Measurements from ENCODE around the gene KCNJ15.

The KCNJ15 gene

GRCh38 chr21:38300141-38300578, 43.4 kb downstream of the KCNJ15 start:
- DNase-seq = no peak

DNA sequence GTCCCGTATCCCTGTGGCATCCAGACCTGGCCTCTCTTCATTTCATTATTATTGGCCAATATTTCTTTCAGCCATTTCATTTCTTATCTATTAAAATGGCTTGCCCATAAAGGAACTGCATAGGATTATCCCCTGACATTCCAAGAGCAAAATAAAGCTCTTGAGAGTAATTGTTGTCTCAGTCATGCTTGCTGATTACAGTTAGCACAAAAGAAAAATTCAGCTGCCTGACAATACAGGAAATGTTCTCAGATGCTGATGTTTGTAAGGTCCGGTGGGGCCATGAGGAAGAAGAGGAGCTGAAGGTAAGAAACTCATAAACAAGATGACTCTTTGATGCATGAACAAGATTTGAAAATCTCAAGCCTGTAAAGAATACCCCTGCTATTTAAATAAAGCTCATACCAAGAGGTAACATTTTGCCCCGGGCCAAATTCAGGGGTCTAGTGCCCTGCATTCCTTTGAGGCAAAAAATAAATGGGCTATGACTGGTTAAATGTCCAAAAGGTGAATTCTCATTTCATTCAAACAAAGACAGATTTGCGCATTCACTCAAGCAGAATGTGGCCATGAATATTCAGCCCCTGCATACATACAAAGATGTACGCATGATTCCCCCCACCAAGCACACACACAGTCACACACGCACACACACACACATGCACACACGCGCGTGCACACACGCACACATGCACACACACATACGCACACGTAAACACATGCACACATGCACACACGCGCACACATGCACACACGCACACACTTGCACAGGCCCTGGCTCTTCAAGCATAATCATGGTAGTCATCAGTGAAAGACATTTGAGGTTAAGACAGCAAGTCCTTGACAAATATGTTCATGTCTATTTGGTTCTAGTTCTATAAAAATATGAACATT, 44.8 kb downstream of the KCNJ15 start:
- DNase-seq = no peak

DNA sequence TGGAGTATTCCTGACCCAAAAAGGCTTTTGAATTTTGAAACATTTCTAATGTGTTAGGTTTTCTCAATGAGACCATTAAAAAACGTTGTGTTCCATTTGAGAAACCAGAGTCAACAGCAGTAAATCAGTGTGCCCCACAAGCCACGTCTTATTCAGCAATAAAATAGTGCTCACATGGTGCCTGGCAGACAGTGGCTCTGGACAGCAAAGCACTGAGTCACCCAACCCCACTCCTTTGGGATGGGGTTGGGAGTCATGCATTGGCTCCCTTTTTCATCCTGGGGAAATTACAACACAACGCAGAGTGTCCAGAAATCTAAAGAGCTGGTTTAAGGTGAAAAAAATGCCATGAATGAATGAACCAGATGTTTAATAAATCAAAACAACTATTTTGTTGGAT, 46.5 kb downstream of the KCNJ15 start:
- DNase-seq = no peak

DNA sequence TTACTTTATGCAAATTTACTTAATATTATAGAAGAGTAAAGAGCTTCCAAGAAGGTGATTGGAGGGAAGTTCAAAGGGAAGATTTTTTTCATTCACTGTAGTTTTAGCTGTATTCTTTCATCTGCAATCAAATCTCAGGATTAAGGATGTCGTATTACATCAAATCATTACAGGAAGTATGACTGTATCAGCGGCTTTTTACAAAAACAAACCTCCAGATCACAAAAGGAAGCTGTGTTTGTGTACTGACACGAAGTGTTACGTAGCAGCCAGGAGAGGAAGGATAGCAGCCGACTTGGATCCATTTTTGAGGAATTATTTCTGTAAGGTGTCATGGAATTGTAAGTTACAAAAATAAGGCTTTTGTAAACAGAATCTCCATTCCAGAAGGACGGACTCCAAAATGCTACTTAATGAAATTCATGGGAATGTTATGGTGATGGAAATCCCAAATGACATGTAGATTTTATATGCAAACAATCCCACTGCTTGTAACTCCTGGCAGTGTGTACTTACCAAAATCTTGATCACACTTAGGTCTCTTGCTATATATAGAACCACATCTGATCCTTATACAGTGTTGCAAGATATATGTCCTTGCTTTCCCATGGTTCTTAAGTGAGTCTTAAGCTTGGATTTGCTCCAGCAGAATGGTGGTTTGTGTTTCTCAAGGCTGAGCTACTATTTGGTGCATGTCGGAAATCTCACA, 49.8 kb downstream of the KCNJ15 start:
- no peak for DNase-seq

DNA sequence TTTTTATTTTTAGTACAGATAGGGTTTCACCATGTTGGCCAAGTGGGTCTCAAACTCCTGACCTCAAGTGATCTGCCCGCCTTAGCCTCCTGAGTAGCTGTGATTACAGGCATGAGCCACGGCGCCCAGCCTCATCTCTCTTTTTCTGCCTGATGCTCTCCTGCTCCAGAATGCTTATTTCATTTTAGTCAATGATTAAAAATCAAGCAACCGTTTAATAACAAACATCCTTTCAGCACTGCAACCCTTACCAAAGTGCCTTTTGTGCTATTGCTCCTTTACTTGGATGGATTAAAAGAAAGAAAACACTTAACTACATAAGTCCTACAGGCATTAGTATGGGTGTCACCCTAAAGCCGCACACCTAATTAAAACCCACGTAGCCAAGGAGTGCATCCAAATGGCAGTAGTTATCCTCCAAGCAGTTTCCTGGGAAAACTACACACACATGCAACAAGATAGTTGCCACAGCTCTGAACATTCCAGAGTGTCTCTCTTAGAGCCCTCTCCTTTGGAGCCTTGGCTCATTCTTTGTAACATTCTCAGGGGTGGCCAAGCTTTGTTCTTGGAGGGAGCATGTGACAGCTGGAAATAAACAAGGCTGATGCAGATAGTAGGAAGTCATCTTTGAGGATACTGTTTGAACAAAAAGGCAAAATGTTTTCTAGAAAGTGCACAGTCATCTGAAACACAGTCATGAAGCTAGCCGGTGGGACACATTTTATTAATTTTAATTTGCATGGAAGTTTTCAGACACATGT, 51.2 kb downstream of the KCNJ15 start:
- DNase-seq = no peak

GRCh38 chr21:38308532-38309119, 51.8 kb downstream of the KCNJ15 start:
- no peak for DNase-seq

DNA sequence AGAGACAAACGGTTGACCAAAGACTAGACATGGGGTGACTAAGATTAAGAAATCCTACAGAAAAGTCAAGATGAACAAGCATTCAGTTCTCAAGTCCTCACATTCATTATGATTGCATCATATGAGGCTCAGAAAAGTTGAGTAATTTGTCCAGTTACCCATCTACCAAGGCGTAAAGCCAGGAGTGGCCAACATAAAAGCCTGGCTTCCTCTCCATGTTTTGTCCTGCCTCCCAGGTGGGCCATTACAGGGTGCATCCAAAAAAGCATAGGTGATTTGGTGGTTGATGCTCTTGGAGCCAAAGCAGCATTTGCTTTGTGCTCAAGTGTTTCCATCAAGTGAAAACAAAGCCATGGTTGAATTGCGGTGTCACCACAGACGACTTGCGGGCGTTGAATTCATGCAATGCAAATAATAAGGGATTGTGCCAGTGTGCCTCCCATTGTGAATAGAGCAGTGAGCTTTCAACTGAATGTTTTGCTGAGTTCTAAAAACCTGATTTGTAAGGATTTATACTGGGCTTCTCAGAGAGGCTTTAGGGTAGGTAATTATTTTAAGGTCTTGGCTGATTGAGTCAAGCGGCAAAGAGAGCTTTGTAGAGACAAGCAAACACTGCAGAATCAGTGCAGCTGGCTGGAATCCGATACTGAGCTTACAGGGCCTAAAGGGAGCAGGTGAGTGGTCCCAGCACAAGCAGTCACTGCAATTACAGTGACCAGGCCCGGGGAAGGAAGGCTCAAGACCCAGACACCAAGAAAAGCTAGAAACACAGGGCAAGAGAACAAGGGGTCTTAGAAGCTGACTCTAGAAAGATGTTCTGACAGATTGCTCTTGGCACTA, 54.1 kb downstream of the KCNJ15 start:
- peak; percentile 89 for DNase-seq

DNA sequence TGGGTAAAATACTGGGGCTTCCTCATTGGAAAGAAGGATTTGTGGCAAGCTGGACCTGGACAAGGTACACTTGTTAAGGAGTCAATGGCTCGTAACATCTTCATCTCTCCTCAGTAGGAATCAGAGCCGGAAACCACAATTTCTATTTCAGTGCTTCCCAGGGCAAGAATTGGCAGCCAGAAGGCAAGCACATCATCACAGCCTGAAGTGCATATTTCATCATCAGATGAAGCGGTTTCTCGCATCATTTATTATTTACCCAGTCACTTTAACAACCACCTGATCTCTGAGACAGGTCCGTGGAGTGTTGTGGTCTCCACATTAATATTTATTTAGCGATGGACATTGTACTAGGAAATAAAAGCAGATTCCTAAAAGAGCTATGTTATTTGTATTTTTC, 55.0 kb downstream of the KCNJ15 start:
- DNase-seq = peak; percentile 94

DNA sequence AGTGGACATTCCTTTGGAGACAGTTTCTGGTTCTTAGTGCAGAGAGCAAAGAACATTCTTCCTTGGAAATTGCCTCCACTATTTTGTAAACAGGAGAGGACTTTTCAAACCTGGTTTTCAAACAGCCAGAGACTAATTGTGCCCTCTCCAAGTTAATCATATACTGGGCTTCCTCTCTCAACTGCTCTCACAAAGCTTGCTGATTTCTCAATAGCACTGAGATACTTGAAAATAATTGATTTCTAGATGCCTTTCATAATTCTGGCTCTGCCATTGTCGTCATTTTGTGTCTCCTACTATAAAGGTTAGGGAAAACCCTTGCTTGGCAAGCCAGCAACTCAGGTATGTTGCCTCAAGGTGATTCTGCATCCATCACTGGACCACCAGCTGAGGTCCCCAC, 56.0 kb downstream of the KCNJ15 start:
- DNase-seq = no peak

DNA sequence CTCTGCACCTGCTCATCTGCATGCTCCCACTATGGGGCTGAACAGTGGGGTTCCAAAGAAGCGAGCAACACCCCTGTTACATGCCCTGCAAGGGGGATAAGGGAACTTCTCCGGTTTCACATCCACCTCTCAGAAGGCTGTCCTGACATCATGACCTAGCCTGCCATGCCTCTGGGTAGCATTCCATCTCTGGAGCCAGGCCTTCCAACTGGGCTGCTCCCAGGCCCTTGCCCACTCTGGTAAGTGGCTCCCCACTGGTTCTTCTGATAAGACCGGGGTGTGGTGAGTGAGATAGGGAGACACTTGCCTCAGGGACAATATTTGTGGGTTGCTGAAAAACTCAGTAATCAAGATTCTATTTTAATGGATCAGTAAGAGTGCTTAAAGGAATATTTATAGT, 57.8 kb downstream of the KCNJ15 start:
- DNase-seq = no peak

- no peak for DNase-seq
Observed at GRCh38 chr21:38315122-38315521, 58.3 kb downstream of the KCNJ15 start.

GRCh38 chr21:38319781-38320180, 63.0 kb downstream of the KCNJ15 start:
- no peak for DNase-seq

DNA sequence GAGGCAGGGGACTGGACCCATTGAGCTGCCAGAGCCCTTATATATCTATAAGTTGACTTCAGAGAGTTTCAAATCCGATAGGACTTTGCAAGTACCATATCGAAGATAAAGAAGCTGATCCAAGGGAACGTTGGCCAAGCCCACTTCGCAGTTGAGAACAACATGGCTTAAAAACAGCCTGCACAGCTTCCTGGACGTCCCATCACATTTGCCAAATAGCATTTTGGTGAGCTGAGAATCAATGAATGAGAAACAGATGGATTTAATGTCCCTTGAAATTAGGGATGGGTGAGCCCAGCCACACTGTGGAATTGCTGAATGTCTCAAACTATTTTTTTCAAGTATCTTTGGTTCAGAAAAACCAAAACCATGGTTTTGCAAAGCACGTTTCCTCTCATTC, 64.8 kb downstream of the KCNJ15 start:
- no peak for DNase-seq

DNA sequence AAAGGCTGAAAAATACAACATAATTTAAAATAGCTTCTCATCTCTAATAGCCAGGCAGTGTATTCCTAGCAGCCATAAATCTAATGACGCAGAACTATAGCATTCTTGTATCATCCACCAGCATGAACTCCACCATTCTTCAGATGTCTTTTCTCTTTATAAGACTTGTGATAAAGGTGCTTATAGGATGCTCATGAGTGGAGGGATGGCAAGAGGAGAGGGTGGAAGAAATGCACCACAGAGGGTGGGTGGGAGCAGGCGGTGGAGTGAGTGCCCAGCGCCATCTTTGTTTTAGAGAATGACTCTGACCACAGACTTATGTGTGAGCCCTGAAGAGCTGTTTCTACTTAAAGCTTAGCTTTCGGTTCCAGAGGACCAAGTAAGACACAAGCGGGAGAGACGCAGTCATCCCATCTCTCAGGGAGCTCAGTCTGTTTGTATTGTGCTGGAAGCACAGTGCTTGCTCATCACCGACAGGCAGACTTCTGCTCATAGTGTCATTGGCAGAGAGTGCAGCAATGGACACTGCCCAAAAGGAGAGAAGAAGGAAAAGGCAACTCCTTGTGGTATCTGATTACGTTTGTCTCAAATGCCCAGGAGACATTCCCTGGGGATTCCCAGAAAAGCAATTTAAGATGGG, 65.6 kb downstream of the KCNJ15 start:
- DNase-seq = no peak

GRCh38 chr21:38323721-38324531, 67.1 kb downstream of the KCNJ15 start:
- DNase-seq = peak; percentile 94

GRCh38 chr21:38325216-38325615, 68.4 kb downstream of the KCNJ15 start:
- no peak for DNase-seq

GRCh38 chr21:38325731-38326420, 69.1 kb downstream of the KCNJ15 start:
- DNase-seq = no peak

DNA sequence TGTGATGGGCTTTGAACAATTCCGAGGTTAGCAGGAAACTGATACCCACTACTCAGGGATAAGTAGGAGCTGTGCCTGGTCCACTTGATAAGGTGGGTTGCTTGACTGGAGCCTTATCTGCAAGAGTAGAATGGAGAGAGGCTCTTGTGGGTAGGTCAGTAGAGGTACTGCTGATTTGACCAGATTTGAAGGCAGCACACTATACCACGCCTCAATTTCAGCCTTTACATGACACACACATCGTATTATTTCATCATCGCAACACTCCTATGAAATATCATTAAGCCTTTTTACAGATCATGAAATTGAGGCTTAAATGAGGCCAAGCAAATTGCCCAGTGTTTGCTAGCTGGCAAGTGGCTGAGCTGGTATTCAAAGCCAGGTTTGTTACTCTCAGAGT, 69.6 kb downstream of the KCNJ15 start:
- DNase-seq = peak; percentile 25

DNA sequence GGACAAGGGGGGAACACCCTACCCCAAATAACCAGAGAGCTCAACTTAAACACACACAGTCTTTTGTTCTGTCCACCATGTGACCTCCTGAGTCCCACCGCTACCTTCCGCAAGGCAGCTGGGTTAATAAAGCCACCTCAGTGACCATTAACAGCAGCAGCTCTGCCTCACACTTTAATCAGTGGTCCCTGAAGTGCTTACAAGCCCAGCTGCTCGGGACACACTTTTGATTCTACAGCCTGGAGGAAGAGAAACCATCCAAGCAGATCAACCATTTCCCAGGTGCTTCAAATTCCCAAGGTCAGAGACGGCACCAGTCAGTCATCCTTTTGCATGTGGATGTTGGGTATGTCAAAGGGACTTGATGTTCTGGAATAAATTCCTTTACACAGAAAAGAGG, 70.1 kb downstream of the KCNJ15 start:
- no peak for DNase-seq

GRCh38 chr21:38327984-38328383, 71.2 kb downstream of the KCNJ15 start:
- no peak for DNase-seq
